Heart right ventricle (tissue), 16 donors: ENCODE measurements around the gene NEK6. TPM values are rescaled to one million over a fixed set of nuclear protein-coding genes. Genes with fewer than 3 reads are reported as not detected.

Source experiments
- ATAC-seq, 8 donors: fragments of 200-7000 bp; cut with Tn5 transposase; one replicate each; pipeline ENCODE4 v1.9.1; 2020; ENCODE audit warnings: mild to moderate bottlenecking in 8 of 8, moderate library complexity in 8 of 8, moderate number of reproducible peaks in 1 of 8
- DNase-seq, 2 donors: peaks; one replicate each; pipeline ENCODE4 v3.0.0-alpha.2; 2020
- H3K27ac ChIP-seq, 10 donors: fragments of 200-600 bp; sonication (generic) in 2 of 10; one replicate each; pipeline versions ENCODE4 v1.5.0 to v1.8.0; 2020 to 2022; ENCODE audit warnings: mild to moderate bottlenecking in 3 of 10
- H3K27me3 ChIP-seq, 7 donors: fragments of 200-600 bp; one replicate each; pipeline ENCODE4 v1.8.0; 2021 to 2022; ENCODE audit warnings: mild to moderate bottlenecking in 2 of 7
- H3K36me3 ChIP-seq, 9 donors: fragments of 200-600 bp; sonication (generic) in 1 of 9; one replicate each; pipeline versions ENCODE4 v1.5.0 to v1.8.0; 2020 to 2022; ENCODE audit warnings: mild to moderate bottlenecking in 2 of 9
- H3K4me1 ChIP-seq, 9 donors: fragments of 200-600 bp; sonication (generic) in 1 of 9; one replicate each; pipeline versions ENCODE4 v1.5.0 to v1.8.0; 2020 to 2022; ENCODE audit warnings: mild to moderate bottlenecking in 4 of 9
- H3K4me3 ChIP-seq, 10 donors: fragments of 200-600 bp; sonication (generic) in 2 of 10; one replicate each; pipeline versions ENCODE4 v1.5.0 to v1.8.0; 2020 to 2022; ENCODE audit warnings: mild to moderate bottlenecking in 7 of 10, moderate library complexity in 2 of 10
- H3K9me3 ChIP-seq, 11 donors: fragments of 200-600 bp in 10 of 11; sonication (generic) in 2 of 11; one replicate each; pipeline versions ENCODE4 v1.5.0 to v1.8.0; 2013 to 2022; ENCODE audit warnings: mild to moderate bottlenecking in 2 of 11, control low read depth in 1 of 11, moderate library complexity in 1 of 11
- WGBS, 2 donors: extraction: QIAGEN DNeasy Blood & Tissue Kit; methylation state at CpG; one replicate each; pipeline ENCODE4 v1.1.7; 2013; ENCODE audit warnings: inconsistent platforms in 1 of 2; 5-methylcytosine and 5-hydroxymethylcytosine counted together
- intact Hi-C, 10 donors: fragments of 100-400 bp; cut with DNase I; formaldehyde crosslinking; loops; one replicate each; pipeline versions ENCODE4 v1.11.1 to v1.14.2; 2022
- polyA plus RNA-seq, 2 donors: library from polyadenylated mRNA; stranded (reverse); fragments of 200-250 nt; gene quantifications; one replicate each; pipeline ENCODE4 v1.2.3, GENCODE V29; 2013
- total RNA-seq, 10 donors: library from RNA; stranded (reverse); fragmentation: NEBNext Ultra II Directional in 3 of 10; extraction: Animal tissue kit (Norgen Biotek cat#: 25700) in 3 of 10; gene quantifications; one replicate each; pipeline versions ENCODE4 v1.2.1 to v1.2.4, GENCODE V29; 2021 to 2023
- TF ChIP-seq, protein P1 (sequence below), 9 donors: fragments of 200-600 bp; sonication (generic) in 2 of 9; IDR thresholded peaks; one replicate each; pipeline versions ENCODE4 v1.5.0 to v1.8.0; 2021 to 2022; ENCODE audit warnings: antibody characterized with exemption in 9 of 9, mild to moderate bottlenecking in 5 of 9, moderate library complexity in 1 of 9
- donor health status: Arrhythmogenic right ventricular cardiomyopathy.
- donor health status: ischemic (EF 13 %, LVEDD 7.1; RV severe dilation, severe dysfunction).
- donor health status: healthy with polysubstance abuse.
- donor health status: DM: no; HTN: yes; CAD: no.
- donor health status: DM: no; HTN: no; CAD: no.
- donor health status: ischemic (EF 25% LVEDD 6.9; RV normal size, moderate dysfunction).
- donor health status: ischemic (EF 25% LVEDD 5.7; RV mildly dilated, moderate dysfunction).
- donor health status: healthy.
- donor health status: DM: yes; HTN: yes; CAD: no.
- donor health status: Ischemic cardiomyopathy.
- donor health status: ischemic (EF 35%, LVEDD 5.7; RV mildly dilated, moderate dysfunction).
- donor health status: nonischemic (EF 11% LVEDD 7.7; RV severe dilation, severe dysfunction).
- donor health status: DM: yes; HTN: yes; CAD: no.
- donor health status: PGD.
- donor health status: ischemic (EF 29% LVEDD 5.4; RV normal size, mild dysfunction).
- donor health status: nonischemic (EF 23%, LVEDD 6.1; RV moderate dilation, normal function).

The NEK6 gene
- total and polyA plus RNA-seq, 12 donors, result 1.9 to 22.4 (median 7.5) TPM

DNA sequence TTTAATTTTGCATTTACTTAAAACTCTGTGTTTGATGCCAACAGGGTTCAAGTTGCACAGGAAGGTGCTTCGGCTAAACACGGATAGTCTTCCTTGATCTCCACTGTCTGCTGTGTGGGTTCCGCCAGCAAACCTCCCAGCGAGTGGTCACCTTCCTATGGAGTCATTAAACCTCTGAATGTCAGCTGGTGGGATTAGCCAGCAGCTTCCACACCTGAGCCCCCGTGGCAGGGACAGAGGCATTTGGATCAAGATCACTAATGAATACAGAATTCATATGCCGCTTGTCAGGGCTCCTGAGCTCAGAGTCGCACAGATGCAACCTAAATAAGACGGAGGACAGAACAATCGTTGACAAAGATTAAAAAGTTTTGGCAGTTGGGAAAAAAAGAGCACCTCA, 118.0 kb downstream of the NEK6 start:
- H3K9me3 ChIP-seq, result peaks cover 0 to 8% (median 0%) of the 10 kb centered on the region in 11 donors
- H3K4me1 ChIP-seq, result peaks cover 0 to 54% (median 39%) of the 10 kb centered on the region in 9 donors
- H3K36me3 ChIP-seq, result peaks cover 0 to 36% (median 0%) of the 10 kb centered on the region in 9 donors
- 95 to 96% methylated on average over 9 of the region's 9 CpGs for WGBS, 2 donors
- H3K27me3 ChIP-seq, result no peaks in the 10 kb centered on the region
- intact Hi-C loops, result no loop called here
- H3K27ac ChIP-seq, result no peak overlapping the region
- H3K4me3 ChIP-seq, result no peak overlapping the region
- DNase-seq (no peak), ATAC-seq (no peak)
- TF ChIP-seq, protein P1, sequence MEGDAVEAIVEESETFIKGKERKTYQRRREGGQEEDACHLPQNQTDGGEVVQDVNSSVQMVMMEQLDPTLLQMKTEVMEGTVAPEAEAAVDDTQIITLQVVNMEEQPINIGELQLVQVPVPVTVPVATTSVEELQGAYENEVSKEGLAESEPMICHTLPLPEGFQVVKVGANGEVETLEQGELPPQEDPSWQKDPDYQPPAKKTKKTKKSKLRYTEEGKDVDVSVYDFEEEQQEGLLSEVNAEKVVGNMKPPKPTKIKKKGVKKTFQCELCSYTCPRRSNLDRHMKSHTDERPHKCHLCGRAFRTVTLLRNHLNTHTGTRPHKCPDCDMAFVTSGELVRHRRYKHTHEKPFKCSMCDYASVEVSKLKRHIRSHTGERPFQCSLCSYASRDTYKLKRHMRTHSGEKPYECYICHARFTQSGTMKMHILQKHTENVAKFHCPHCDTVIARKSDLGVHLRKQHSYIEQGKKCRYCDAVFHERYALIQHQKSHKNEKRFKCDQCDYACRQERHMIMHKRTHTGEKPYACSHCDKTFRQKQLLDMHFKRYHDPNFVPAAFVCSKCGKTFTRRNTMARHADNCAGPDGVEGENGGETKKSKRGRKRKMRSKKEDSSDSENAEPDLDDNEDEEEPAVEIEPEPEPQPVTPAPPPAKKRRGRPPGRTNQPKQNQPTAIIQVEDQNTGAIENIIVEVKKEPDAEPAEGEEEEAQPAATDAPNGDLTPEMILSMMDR (IDR thresholded peaks at IDR 0.05), result no peak

DNA sequence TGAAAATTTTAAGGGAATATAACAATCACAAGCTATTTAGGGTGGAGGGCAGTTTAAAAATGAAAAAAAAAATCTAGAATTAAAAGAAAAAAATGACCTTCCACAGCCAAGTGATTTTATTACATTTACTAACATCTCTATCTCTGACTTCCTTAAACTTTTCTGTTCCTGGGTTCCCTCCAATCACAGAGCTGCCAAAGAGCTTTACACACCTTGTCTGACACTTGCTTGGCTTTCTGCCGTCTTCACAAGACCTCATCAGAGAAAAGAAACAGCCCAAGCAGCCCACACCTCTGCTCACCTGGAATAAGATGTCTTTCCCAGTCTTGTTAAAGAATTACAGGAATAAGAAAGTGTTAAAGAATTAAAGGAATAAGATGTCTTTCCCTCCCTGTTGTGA, 118.6 kb downstream of the NEK6 start:
- Histone ChIP-seq H3K9me3 (peaks cover 0 to 8% (median 0%) of the 10 kb centered on the region in 11 donors), H3K27ac (peak overlapping the region in 1 of 10 donors; percentile 66), H3K27me3 (no peaks in the 10 kb centered on the region), H3K4me3 (no peak overlapping the region), H3K4me1 (peaks cover 0 to 54% (median 40%) of the 10 kb centered on the region in 9 donors), H3K36me3 (peaks cover 0 to 42% (median 0%) of the 10 kb centered on the region in 9 donors)
- 42 to 47% methylated on average over 1 of the region's 1 CpG for WGBS, 2 donors
- no peak for ATAC-seq
- TF ChIP-seq, protein P1 (IDR thresholded peaks at IDR 0.05), result no peak
- DNase-seq, result no peak
- intact Hi-C loops, result no loop called here

DNA sequence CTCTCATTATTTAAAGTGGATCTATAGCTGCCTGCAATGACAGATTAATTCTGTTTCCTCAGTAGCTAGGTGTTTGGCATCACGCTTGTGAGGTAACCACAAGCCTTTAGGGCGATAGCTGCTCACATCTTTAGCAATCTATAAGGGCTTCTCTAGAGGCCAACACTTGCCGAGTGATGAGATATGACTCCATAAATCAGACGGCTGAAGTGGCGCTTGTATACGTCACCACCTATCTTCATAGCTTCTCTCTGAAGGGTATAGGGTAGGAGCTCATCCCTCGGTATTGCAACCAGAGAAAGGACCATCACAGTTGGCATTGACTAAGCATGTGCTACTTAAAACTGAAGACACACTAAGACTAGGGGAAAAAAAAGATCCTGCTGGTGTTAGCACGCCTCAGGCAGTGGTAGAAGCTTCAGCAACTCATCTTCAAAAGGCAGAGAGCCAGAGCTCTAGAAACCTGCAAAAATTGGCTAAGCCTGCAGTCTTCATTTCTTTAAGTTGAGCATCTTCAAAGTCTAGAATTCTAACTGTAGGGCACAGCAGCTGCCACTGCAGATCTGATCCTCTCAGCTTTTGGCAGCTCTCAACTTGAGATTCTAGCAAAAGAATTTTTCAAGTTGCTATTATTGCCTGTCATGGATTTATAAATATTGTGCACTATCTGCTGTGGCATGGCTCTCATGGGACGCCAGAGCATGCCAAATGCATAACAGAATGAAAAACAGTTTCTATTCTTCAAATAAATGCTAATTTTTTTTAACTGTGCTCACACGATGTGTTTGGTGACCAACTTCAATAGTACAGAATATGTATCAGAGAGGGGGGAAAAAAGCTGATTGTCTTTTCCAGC, 120.0 kb downstream of the NEK6 start:
- Histone ChIP-seq H3K4me1 (peaks cover 0 to 49% (median 34%) of the 10 kb centered on the region in 9 donors), H3K9me3 (peaks cover 0 to 8% (median 0%) of the 10 kb centered on the region in 11 donors), H3K36me3 (peaks cover 0 to 49% (median 0%) of the 10 kb centered on the region in 9 donors), H3K4me3 (peak overlapping the region in 1 of 10 donors; percentile 6), H3K27me3 (no peaks in the 10 kb centered on the region), H3K27ac (peak overlapping the region in 5 of 10 donors; percentile 42 to 66 (median 51))
- ATAC-seq (peak in 7 of 8 donors; percentile 30 to 84 (median 46)), DNase-seq (no peak)
- WGBS, 2 donors, result 49 to 60% methylated on average over 10 of the region's 10 CpGs
- TF ChIP-seq, protein P1 (IDR thresholded peaks at IDR 0.05), result no peak
- intact Hi-C loops, result no loop called here

DNA sequence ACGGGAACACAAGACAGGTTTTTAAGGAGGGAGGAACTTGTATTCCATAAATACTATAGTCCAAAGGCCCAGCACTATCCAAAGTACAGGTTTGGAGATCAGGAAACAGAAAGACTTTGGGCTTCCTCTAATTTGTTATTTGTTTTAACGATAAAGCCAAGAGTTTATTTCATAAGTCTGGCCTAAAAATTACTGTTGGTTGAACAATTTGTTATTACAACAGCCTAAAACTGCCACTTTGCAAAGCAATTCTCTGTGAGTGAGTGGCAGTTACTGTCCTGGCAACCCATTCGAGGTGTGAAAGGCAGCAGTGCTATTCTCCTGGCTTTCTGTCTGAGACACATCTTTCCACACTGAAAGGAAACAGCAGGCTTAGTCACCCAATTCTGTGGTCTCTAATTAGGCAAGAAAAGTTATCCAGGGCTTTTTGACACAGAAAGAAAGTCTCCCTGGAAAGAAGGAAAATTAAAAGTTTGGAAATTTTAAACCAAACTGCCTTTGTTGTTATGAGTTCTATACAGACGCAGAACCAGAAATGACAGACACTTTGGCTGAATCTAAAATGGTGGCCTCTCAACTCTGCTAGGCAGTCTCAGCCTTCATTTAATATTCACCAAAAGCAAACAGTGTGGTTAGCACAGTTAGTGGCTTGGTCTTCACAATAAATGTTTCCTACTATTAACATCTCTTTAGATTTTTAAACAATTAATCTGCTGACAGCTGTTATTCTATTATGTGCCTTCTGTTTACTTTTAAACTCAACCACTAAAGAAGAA, 123.6 kb downstream of the NEK6 start:
- WGBS, 2 donors, result 70 to 80% methylated on average over 4 of the region's 4 CpGs
- Histone ChIP-seq H3K27ac (peak overlapping the region in 2 of 10 donors; percentile 7 to 10), H3K36me3 (peaks cover 0 to 63% (median 14%) of the 10 kb centered on the region in 9 donors), H3K4me1 (peaks cover 0 to 57% (median 43%) of the 10 kb centered on the region in 9 donors), H3K4me3 (no peak overlapping the region), H3K9me3 (no peaks in the 10 kb centered on the region), H3K27me3 (no peaks in the 10 kb centered on the region)
- ATAC-seq, result no peak
- TF ChIP-seq, protein P1 (IDR thresholded peaks at IDR 0.05), result no peak
- intact Hi-C loops, result no loop called here
- no peak for DNase-seq
